ENCODE data around the gene IL2RA. TPM values are rescaled to one million over a fixed set of nuclear protein-coding genes. Genes with fewer than 3 reads are reported as not detected.
"Not testable (repeated sequence)": the region's sequence is repeated elsewhere in the genome, so short reads cannot be mapped to it uniquely, and the experiment has no call there.

IL2RA gene
- total RNA-seq = 2.9 TPM
- long read RNA-seq, partial matches to known transcripts = 2 of 8 reads
- long read RNA-seq, other reads (novel, unspliced or antisense) = 2 of 8 reads

- Histone ChIP-seq H3K4me3 (peak within 1 kb of the TSS; percentile 44), H3K27me3 (ENCODE audit: low read depth) (no peaks in the 10 kb centered on the region), H3K9me3 (no peaks in the 10 kb centered on the region), H3K27ac (no peak within 1 kb of the TSS), H3K4me1 (peaks cover 28% of the 10 kb centered on the region), H3K36me3 (no peaks in the 10 kb centered on the region)
- TF ChIP-seq CTCF (IDR thresholded peaks at IDR 0.05) = no peak
- DNase-seq (no peak), ATAC-seq (no peak)
- intact Hi-C loops (cut with DNase I) = no loop called here
Measured at GRCh38 chr10:6062101-6062771, at the start of gene IL2RA. Gene IL2RA, minus strand, starts transcription at chr10:6062367. Its CDS starts 216 bp downstream, at chr10:6062151.

GRCh38 chr10:6110136-6110535 is 48.0 kb upstream of the IL2RA start:
- no peak for DNase-seq
- no peak for TF ChIP-seq CTCF (IDR thresholded peaks at IDR 0.05)
- Histone ChIP-seq H3K27ac (no peak overlapping the region), H3K27me3 (ENCODE audit: low read depth) (no peaks in the 10 kb centered on the region), H3K4me1 (peaks cover 15% of the 10 kb centered on the region), H3K4me3 (no peak overlapping the region), H3K36me3 (peaks cover 99% of the 10 kb centered on the region), H3K9me3 (no peaks in the 10 kb centered on the region)
- ATAC-seq = no peak
- intact Hi-C loops (cut with DNase I) = no loop called here

GRCh38 chr10:6109444-6109775 is 47.2 kb upstream of the IL2RA start:
- Histone ChIP-seq H3K27ac (no peak overlapping the region), H3K36me3 (peaks cover 99% of the 10 kb centered on the region)

GRCh38 chr10:6108631-6109443 is 46.7 kb upstream of the IL2RA start:
- Histone ChIP-seq H3K4me1 (peaks cover 8% of the 10 kb centered on the region), H3K27me3 (ENCODE audit: low read depth) (no peaks in the 10 kb centered on the region), H3K4me3 (no peak overlapping the region), H3K36me3 (peaks cover 99% of the 10 kb centered on the region), H3K9me3 (no peaks in the 10 kb centered on the region), H3K27ac (no peak overlapping the region)
- DNase-seq (no peak), ATAC-seq (peak; percentile 54 to 56)
- TF ChIP-seq CTCF (IDR thresholded peaks at IDR 0.05) = peak; percentile 72
- intact Hi-C loops (cut with DNase I) = loop anchor here (5.0 kb wide), 1 partner anchor 293 kb away; no protein-coding TSS in a partner anchor

More at GRCh38 chr10:6109444-6109775, 47.2 kb upstream of the IL2RA start:
- no peak overlapping the region for H3K4me3 ChIP-seq
- intact Hi-C loops (cut with DNase I) = loop anchor here (5.0 kb wide), 1 partner anchor 293 kb away; no protein-coding TSS in a partner anchor
- H3K9me3 ChIP-seq = no peaks in the 10 kb centered on the region
- TF ChIP-seq CTCF (IDR thresholded peaks at IDR 0.05) = no peak
- H3K4me1 ChIP-seq = peaks cover 11% of the 10 kb centered on the region
- ATAC-seq (no peak), DNase-seq (no peak)
- H3K27me3 ChIP-seq (ENCODE audit: low read depth) = no peaks in the 10 kb centered on the region

GRCh38 chr10:6108072-6108471 is 45.9 kb upstream of the IL2RA start:
- Histone ChIP-seq H3K36me3 (peaks cover 97% of the 10 kb centered on the region), H3K27me3 (ENCODE audit: low read depth) (no peaks in the 10 kb centered on the region), H3K27ac (no peak overlapping the region), H3K9me3 (no peaks in the 10 kb centered on the region), H3K4me1 (peaks cover 8% of the 10 kb centered on the region), H3K4me3 (no peak overlapping the region)
- ATAC-seq (no peak), DNase-seq (no peak)
- TF ChIP-seq CTCF (IDR thresholded peaks at IDR 0.05) = no peak
- intact Hi-C loops (cut with DNase I) = loop anchor here (5.0 kb wide), 1 partner anchor 294 kb away; no protein-coding TSS in a partner anchor

GRCh38 chr10:6107616-6108015 is 45.4 kb upstream of the IL2RA start:
- ATAC-seq; H3K4me3 ChIP-seq; H3K27me3 ChIP-seq (ENCODE audit: low read depth); DNase-seq; H3K27ac ChIP-seq; H3K9me3 ChIP-seq; H3K4me1 ChIP-seq: not testable (repeated sequence)
- intact Hi-C loops (cut with DNase I) = loop anchor here (5.0 kb wide), 1 partner anchor 295 kb away; no protein-coding TSS in a partner anchor
- H3K36me3 ChIP-seq = peaks cover 97% of the 10 kb centered on the region

All from lower lobe of right lung (tissue), 2 donors.